ENCODE data around the gene SYNPR.

Gene SYNPR

GRCh38 chr3:63479661-63480035 is 201.5 kb downstream of the SYNPR start:
- no peak for ATAC-seq
- no peak for TF ChIP-seq TCF4 (CRISPR knock-in tag; IDR thresholded peaks at IDR 0.05; ENCODE audit: borderline replicate concordance)
- TF ChIP-seq RARB (CRISPR knock-in tag; IDR thresholded peaks at IDR 0.05), result no peak
- TF ChIP-seq OSR1 (CRISPR knock-in tag; IDR thresholded peaks at IDR 0.05), result no peak
- TF ChIP-seq ESRRG (CRISPR knock-in tag; IDR thresholded peaks at IDR 0.05), result no peak
- no peak for TF ChIP-seq ZNF70 (CRISPR knock-in tag; IDR thresholded peaks at IDR 0.05)
- TF ChIP-seq ZNF565 (CRISPR knock-in tag; conservative IDR thresholded peaks at IDR 0.05; ENCODE audit: low read depth), result no peak
- no peak for TF ChIP-seq ISL1 (CRISPR knock-in tag; IDR thresholded peaks at IDR 0.05)
- no peak for TF ChIP-seq BACH2 (CRISPR knock-in tag; IDR thresholded peaks at IDR 0.05; ENCODE audit: borderline replicate concordance)
- no peak for TF ChIP-seq ZC3H10 (CRISPR knock-in tag; IDR thresholded peaks at IDR 0.05)
- no peak for TF ChIP-seq ZFP30 (CRISPR knock-in tag; IDR thresholded peaks at IDR 0.05)
- TF ChIP-seq GLIS3 (CRISPR knock-in tag; IDR thresholded peaks at IDR 0.05), result no peak
- TF ChIP-seq, protein P1, sequence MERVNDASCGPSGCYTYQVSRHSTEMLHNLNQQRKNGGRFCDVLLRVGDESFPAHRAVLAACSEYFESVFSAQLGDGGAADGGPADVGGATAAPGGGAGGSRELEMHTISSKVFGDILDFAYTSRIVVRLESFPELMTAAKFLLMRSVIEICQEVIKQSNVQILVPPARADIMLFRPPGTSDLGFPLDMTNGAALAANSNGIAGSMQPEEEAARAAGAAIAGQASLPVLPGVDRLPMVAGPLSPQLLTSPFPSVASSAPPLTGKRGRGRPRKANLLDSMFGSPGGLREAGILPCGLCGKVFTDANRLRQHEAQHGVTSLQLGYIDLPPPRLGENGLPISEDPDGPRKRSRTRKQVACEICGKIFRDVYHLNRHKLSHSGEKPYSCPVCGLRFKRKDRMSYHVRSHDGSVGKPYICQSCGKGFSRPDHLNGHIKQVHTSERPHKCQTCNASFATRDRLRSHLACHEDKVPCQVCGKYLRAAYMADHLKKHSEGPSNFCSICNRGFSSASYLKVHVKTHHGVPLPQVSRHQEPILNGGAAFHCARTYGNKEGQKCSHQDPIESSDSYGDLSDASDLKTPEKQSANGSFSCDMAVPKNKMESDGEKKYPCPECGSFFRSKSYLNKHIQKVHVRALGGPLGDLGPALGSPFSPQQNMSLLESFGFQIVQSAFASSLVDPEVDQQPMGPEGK (CRISPR knock-in tag; IDR thresholded peaks at IDR 0.05; ENCODE audit: borderline replicate concordance), result no peak
- TF ChIP-seq, protein P2, sequence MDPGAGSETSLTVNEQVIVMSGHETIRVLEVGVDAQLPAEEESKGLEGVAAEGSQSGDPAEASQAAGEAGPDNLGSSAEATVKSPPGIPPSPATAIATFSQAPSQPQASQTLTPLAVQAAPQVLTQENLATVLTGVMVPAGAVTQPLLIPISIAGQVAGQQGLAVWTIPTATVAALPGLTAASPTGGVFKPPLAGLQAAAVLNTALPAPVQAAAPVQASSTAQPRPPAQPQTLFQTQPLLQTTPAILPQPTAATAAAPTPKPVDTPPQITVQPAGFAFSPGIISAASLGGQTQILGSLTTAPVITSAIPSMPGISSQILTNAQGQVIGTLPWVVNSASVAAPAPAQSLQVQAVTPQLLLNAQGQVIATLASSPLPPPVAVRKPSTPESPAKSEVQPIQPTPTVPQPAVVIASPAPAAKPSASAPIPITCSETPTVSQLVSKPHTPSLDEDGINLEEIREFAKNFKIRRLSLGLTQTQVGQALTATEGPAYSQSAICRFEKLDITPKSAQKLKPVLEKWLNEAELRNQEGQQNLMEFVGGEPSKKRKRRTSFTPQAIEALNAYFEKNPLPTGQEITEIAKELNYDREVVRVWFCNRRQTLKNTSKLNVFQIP (CRISPR knock-in tag; IDR thresholded peaks at IDR 0.05; ENCODE audit: borderline replicate concordance, low read depth), result no peak
- TF ChIP-seq, protein P3, sequence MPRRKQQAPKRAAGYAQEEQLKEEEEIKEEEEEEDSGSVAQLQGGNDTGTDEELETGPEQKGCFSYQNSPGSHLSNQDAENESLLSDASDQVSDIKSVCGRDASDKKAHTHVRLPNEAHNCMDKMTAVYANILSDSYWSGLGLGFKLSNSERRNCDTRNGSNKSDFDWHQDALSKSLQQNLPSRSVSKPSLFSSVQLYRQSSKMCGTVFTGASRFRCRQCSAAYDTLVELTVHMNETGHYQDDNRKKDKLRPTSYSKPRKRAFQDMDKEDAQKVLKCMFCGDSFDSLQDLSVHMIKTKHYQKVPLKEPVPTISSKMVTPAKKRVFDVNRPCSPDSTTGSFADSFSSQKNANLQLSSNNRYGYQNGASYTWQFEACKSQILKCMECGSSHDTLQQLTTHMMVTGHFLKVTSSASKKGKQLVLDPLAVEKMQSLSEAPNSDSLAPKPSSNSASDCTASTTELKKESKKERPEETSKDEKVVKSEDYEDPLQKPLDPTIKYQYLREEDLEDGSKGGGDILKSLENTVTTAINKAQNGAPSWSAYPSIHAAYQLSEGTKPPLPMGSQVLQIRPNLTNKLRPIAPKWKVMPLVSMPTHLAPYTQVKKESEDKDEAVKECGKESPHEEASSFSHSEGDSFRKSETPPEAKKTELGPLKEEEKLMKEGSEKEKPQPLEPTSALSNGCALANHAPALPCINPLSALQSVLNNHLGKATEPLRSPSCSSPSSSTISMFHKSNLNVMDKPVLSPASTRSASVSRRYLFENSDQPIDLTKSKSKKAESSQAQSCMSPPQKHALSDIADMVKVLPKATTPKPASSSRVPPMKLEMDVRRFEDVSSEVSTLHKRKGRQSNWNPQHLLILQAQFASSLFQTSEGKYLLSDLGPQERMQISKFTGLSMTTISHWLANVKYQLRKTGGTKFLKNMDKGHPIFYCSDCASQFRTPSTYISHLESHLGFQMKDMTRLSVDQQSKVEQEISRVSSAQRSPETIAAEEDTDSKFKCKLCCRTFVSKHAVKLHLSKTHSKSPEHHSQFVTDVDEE (CRISPR knock-in tag; IDR thresholded peaks at IDR 0.05), result no peak
- TF ChIP-seq ARNTL (CRISPR knock-in tag; IDR thresholded peaks at IDR 0.05; ENCODE audit: borderline replicate concordance, low read depth), result no peak
- TF ChIP-seq SNAI2 (CRISPR knock-in tag; IDR thresholded peaks at IDR 0.05), result no peak
- no peak for TF ChIP-seq ZNF8 (CRISPR knock-in tag; IDR thresholded peaks at IDR 0.05)
- no peak for TF ChIP-seq ZFP3 (CRISPR knock-in tag; IDR thresholded peaks at IDR 0.05)

DNA sequence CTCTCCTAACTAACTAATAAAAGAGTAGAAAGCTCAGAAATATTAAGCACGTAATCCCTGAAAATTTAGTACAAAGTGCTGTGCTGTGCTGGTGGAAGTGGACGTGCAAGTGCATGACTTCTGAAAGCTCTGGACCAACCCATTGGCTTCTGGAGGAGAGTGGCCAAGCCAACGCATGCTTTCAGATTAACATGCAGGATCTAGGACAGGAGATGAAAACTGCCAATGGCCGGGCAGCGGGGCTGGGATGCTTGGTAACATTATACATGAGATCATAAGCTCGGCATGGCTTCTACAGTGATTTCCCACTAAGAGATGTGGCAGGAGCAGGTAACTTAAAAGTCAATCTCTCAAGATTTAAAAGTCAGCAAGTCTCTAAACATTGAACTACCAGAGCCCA is 203.5 kb downstream of the SYNPR start:
- no peak for ATAC-seq
- TF ChIP-seq, protein P3 (CRISPR knock-in tag; IDR thresholded peaks at IDR 0.05), result no peak
- no peak for TF ChIP-seq OSR1 (CRISPR knock-in tag; IDR thresholded peaks at IDR 0.05)
- TF ChIP-seq BACH2 (CRISPR knock-in tag; IDR thresholded peaks at IDR 0.05; ENCODE audit: borderline replicate concordance), result no peak
- TF ChIP-seq, protein P1 (CRISPR knock-in tag; IDR thresholded peaks at IDR 0.05; ENCODE audit: borderline replicate concordance), result no peak
- TF ChIP-seq PPARA (CRISPR knock-in tag; IDR thresholded peaks at IDR 0.05; ENCODE audit: borderline replicate concordance), result no peak
- no peak for TF ChIP-seq ZNF565 (CRISPR knock-in tag; conservative IDR thresholded peaks at IDR 0.05; ENCODE audit: low read depth)
- TF ChIP-seq TOX (CRISPR knock-in tag; IDR thresholded peaks at IDR 0.05; ENCODE audit: borderline replicate concordance), result no peak
- no peak for TF ChIP-seq CREB5 (CRISPR knock-in tag; IDR thresholded peaks at IDR 0.05; ENCODE audit: low read depth)
- no peak for TF ChIP-seq CSDC2 (CRISPR knock-in tag; IDR thresholded peaks at IDR 0.05)
- no peak for TF ChIP-seq ZFP30 (CRISPR knock-in tag; IDR thresholded peaks at IDR 0.05)
- TF ChIP-seq CSRNP3 (CRISPR knock-in tag; IDR thresholded peaks at IDR 0.05), result no peak
- no peak for TF ChIP-seq ISL1 (CRISPR knock-in tag; IDR thresholded peaks at IDR 0.05)
- no peak for TF ChIP-seq SNAI2 (CRISPR knock-in tag; IDR thresholded peaks at IDR 0.05)
- no peak for TF ChIP-seq TCF4 (CRISPR knock-in tag; IDR thresholded peaks at IDR 0.05; ENCODE audit: borderline replicate concordance)
- TF ChIP-seq ESRRG (CRISPR knock-in tag; IDR thresholded peaks at IDR 0.05), result no peak
- TF ChIP-seq ARNTL (CRISPR knock-in tag; IDR thresholded peaks at IDR 0.05; ENCODE audit: borderline replicate concordance, low read depth), result no peak
- no peak for TF ChIP-seq ZNF70 (CRISPR knock-in tag; IDR thresholded peaks at IDR 0.05)
- no peak for TF ChIP-seq RARB (CRISPR knock-in tag; IDR thresholded peaks at IDR 0.05)
- TF ChIP-seq ZFP3 (CRISPR knock-in tag; IDR thresholded peaks at IDR 0.05), result no peak

All from SK-N-SH treated with all-trans-retinoic acid at 6 μM for 48 hours (cell line).